Thoracic aorta endothelial cell (primary cell): Measurements from ENCODE around the gene E2F6. TPM values are rescaled to one million over a fixed set of nuclear protein-coding genes. Genes with fewer than 3 reads are reported as not detected.

Experiments
- total RNA-seq: library from RNA; depleted of rRNA; stranded (reverse); fragments of >200 nt; gene quantifications from 2 replicates; pipeline ENCODE4 v1.2.3, GENCODE V29; 2012

Gene E2F6, protein sequence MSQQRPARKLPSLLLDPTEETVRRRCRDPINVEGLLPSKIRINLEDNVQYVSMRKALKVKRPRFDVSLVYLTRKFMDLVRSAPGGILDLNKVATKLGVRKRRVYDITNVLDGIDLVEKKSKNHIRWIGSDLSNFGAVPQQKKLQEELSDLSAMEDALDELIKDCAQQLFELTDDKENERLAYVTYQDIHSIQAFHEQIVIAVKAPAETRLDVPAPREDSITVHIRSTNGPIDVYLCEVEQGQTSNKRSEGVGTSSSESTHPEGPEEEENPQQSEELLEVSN
- total RNA-seq = 13.9 and 15.0 TPM in 2 replicates

DNA sequence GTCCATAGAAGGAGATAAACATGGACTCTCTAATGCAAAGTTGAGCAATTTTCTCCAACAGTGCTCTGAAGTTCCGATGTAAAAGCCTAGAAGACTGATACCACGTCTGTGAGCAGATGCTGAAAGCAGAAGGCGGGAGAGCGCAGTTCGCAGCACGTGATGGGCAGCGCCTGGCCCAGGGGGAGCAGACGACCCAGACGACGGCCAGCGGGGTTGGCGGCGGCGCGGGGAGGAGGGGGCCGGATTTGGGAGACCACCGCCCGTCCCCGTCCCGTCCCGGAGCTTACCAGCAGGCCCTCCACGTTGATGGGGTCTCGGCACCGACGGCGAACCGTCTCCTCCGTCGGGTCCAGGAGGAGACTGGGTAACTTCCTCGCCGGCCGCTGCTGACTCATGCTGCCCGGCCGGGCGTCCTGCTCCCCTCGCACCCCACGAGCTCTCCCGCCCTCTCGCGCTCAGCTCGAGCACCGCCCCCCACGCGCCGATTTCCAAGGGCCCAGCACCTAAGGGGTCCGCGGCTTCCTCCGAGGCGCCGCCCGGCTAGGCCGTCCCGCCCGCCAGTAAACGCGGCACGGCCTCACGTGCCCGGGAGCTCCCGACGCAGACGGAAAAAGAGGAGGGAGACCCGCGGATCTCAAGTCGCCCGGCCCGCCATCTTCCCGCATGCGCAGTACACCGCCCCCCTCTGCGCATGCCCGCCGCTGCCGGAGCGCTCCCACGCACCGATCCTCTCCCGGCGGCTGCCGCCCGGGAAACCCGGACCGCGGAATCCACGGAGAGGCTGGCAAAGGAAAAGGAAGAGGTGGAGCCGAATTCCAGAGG, at the start of gene E2F6:
Gene E2F6 (minus strand): TSS at position 677 of the 822 bp plus-strand sequence. CDS start 282 bp downstream, at position 395.

Other genes starting within 250 kb of the E2F6 start
- gene ROCK2, start 121.5 kb downstream of the E2F6 start, total RNA-seq = 111 and 114 TPM in 2 replicates
- 0.13 TPM in 1 of 2 replicates, not detected in the other for gene GREB1, start 67.9 kb upstream of the E2F6 start, total RNA-seq
- not detected in 2 replicates for gene NTSR2, start 204.0 kb upstream of the E2F6 start, total RNA-seq